SHP77 (cell line): ENCODE data around the gene ICAM1.
A peak's percentile ranks its signal among the peaks of the same experiment; 100 is the strongest.
"Not testable (repeated sequence)": the region's sequence is repeated elsewhere in the genome, so short reads cannot be mapped to it uniquely, and the experiment has no call there.

Experiments used
- DNase-seq, 2 experiments: peaks; one replicate each; lab custom pipeline; 2025; lab: John Stamatoyannopoulos, UW

The ICAM1 gene, protein sequence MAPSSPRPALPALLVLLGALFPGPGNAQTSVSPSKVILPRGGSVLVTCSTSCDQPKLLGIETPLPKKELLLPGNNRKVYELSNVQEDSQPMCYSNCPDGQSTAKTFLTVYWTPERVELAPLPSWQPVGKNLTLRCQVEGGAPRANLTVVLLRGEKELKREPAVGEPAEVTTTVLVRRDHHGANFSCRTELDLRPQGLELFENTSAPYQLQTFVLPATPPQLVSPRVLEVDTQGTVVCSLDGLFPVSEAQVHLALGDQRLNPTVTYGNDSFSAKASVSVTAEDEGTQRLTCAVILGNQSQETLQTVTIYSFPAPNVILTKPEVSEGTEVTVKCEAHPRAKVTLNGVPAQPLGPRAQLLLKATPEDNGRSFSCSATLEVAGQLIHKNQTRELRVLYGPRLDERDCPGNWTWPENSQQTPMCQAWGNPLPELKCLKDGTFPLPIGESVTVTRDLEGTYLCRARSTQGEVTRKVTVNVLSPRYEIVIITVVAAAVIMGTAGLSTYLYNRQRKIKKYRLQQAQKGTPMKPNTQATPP

DNA sequence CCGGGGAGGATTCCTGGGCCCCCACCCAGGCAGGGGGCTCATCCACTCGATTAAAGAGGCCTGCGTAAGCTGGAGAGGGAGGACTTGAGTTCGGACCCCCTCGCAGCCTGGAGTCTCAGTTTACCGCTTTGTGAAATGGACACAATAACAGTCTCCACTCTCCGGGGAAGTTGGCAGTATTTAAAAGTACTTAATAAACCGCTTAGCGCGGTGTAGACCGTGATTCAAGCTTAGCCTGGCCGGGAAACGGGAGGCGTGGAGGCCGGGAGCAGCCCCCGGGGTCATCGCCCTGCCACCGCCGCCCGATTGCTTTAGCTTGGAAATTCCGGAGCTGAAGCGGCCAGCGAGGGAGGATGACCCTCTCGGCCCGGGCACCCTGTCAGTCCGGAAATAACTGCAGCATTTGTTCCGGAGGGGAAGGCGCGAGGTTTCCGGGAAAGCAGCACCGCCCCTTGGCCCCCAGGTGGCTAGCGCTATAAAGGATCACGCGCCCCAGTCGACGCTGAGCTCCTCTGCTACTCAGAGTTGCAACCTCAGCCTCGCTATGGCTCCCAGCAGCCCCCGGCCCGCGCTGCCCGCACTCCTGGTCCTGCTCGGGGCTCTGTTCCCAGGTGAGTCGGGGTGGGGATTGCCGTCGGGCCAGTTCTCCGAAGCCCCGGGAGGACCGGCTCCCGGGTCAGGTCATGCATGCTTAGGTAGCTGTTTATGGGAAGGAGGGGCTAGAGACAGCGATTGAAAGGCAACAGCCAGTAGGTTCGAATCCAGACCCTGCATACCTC lies at the start of gene ICAM1:
Gene ICAM1 (plus strand): TSS at position 505 of the 779 bp plus-strand sequence. CDS start 40 bp downstream, at position 545.
- DNase-seq = peak; percentile 60 to 61

DNA sequence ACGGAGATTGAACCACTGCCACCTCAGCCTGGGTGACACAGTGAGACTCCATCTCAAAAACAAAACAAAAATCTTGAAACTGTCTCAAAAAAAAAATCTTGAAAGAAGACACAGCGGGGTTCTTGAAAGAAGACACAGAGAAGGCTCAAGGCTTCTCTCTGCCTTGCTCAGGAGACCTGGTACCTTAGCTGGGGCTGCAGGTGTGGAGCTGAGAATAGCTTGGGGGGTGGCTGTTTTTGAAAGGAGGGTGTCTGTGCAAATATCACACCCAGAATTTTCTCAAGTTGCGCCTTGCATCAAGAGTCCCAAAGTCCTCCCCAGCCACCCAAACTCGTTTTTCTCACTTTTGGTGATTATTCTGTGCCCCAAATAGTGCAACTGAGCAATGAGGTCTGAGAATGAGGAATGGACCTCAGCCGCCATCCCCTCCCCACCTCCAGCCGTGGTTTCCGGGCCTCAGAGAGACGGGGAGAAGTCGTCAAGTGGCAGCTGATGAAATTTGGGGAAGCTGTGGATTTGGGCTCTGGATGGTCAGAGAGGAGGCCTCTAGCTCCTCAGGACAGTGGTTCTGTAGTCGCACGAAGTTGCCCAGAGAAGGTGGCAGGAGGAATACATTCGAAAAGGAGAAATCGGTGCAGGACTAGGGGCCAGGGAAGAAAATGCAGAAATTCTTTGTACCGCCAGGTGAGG lies 48.6 kb upstream of the ICAM1 start:
- no peak for DNase-seq

DNA sequence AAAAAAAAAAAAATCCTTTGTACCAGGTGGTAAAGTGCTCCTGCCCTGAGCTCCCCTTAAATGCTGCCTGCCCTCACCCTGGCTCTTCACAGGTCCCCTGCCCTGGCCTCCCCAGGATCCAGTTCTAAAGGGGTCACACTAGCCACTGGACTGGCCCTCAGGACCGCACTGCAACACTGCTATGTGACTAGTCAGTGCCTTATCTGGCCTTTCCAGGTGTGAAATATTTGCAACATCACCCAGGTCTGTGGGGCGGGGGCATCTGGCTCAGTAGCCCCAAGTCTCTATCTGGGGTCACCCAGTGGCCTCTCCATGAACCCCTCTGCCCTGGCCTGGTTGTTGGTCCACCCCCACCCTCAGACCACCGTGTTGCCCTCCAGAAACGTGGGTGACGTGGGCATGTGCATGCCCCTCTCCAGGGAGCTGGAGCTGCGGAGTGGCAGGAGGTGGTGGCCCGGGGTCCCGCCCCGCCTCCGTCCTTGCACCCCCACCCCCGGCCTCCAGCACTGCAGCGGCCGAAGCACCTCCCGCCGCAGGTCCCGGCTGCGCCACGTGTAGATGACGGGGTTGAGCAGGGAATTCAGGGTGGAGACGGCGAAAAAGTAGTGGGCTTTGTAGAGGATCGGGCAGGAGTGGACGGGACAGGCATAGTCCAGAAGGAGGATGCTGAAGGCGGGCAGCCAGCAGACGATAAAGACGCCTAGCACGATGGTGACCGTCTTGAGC lies 47.3 kb upstream of the ICAM1 start:
- DNase-seq = no peak

DNA sequence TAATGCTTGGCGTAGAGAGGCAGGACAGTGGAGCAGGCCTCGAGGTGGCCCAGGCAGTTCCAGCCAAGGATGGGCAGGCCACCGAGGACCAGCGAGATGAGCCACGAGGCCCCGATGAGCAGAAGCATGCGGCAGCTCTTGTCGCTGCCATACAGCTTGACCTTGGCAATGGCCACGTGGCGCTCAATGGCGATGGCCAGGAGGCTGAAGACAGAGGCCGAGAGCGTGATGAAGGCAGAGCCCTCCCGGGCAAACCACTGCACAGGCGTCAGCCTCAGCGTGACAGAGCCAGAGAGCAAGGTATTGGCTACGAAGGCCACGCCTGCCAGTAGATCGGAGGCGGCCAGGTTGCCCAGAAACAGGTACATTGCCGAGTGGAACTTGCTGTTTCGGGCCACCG lies 46.6 kb upstream of the ICAM1 start:
- no peak for DNase-seq

DNA sequence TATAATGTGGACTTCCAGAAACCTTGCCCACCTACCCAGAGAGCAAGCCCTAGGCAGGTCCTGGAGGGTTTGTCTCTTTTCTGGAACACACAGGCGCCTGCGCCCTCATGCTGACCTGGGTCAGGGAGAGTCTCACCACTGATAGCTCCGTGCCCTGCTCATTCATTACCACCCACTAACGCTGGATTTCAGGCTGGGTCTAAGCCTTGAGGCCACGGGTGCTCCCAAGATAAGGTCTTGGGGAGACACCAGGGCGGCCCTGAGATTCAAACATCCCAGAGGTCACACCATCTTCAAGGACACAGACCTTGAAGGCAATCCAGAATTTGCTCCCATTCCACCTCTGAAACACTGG lies 44.9 kb upstream of the ICAM1 start:
- DNase-seq = no peak

DNA sequence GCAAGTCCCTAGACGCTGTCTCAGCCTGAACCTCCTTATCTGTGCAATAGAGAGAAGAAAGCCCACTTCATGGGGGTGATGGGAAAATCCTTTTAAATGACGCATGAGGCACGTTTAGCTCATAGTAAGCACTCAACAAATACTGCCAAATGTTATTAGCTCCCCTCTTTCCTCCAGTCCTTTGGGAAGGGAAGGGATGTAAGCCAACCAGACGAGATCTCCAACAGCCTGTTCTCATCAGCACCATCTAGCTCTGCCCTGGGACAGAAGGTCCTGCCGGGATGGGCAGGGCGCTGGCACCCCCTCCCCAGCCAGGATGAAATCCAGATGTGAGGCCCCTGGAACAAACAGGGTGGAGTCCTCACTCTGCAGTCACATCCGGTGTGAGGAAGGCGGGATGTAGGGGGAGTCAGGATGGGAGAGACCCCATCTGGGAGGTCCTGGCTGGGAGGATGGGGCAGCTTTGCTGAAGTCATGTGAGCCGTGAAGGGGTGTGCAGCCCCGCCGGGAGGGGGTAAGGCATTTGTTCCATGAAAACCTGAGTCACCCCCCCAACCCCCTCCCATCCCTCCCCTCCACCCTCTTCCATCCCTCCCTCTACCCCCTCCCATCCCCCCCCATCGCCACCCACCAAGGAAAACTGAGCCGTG lies 44.4 kb upstream of the ICAM1 start:
- DNase-seq = no peak

DNA sequence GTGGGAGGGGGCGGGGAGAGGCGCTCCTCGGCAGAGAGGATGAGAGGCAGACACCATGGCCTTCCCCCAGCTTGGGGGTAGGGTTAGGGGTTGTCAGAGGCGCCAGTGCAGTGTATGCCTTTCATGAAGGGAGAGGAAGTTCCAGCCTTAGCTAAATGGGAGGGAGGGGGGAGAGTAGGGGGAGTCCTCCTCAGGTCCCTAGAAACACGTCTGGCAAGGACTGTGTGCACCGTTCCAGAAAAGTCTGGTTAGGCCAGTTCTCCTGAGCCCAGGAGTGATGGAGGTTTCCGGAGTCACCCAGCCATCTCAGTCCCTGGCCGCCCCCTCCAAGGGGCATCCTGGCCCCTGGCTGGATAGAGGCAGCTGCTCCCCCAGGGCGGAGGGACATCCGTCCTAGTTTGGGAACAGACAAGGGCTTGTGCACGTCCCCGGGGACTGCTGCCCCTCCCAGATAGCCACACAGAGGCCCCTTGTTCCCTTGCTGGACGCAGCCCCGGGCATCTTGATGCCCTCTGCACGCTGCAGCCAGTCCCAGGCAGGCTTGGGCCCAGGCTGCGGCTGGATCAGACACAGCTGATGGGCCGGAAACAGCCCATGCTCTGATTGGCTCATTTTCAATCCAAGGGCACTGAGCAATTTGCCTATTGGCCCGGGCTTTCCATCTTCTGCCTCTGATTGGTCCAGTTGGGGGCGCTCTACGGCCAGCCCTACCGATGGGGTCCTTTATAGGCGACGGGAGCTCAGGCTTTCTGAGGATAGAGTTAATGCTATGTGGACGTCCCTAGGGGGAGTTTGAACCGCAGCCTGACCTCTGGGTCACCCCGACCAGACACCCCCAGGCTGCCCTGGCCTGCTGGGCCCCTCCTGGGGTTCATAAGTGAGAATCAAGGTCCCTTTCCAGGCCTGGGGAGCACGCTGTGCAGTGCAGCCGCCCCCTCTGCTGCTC lies 43.6 kb upstream of the ICAM1 start:
- DNase-seq = no peak

DNA sequence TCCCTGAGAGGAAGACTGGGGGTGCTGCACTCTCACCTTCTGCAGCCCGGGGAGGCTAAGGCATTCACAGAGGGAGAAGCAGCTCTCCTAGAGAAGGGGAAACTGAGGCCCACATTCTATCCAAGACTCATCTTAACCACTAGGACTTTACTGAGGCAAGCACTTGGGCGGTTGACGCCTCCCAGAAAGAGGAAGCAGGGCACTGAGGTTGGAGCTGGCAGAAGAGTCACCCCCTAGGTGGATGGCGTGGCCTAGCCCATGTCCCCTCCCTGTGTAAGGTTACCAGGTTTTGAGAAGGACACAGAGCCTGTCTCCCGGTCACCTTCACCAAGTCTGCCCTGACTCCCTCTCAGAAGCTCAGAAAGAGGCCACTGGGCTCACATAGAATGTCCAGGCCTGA lies 42.5 kb upstream of the ICAM1 start:
- no peak for DNase-seq

DNA sequence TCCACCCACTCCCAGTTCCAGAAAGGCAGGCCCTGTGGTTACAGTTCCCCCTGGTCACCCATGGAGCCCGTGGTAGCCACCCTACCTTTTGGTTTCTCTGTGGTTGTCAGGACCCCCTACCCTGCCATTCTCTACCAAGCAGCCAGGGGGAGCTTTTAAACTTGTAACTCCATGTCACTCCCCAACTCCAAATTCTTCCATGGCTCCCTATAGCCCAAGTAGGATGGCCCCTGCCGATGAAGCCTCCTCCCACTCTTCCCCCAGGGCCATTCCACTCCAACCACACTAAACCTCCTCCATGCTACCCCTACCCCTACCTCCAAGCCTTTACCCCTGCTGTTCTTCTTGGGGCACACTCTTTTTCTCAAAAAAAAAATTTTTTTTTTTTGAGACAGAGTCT lies 42.0 kb upstream of the ICAM1 start:
- peak; percentile 54 to 61 for DNase-seq

DNA sequence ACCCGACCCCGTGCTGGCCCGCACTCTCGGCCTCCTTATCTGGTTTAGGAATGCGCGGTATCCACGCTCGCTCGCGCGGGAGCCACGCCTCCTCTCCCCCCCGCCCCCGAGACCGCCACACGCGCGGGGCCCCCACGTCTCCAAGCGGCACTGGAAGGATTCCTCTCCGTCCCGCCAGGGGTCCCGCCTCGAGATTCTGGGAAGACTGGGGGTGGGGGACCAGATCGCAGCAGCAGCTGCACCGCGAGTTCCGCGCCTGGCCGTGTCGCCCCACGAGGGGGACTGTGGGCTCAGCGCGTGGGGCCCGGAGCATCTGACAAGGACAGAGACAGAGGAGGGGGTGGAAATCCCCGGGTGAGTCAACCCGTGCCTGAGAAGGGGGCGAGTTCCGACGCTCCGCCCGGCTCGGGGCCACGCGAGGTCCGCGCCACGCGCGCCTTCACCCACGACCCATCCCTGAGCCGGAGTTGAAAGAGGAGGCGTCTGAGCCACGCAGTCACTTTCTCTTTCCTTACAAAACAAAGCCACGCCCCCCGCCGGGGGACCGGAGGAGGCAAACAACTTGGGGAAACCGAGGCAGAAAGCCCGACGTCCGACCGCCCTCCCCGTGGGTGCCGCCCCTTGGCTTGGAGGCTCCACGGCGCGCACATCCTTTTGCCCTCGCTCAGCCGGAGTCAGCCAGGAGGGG lies 40.6 kb upstream of the ICAM1 start:
- no peak for DNase-seq

DNA sequence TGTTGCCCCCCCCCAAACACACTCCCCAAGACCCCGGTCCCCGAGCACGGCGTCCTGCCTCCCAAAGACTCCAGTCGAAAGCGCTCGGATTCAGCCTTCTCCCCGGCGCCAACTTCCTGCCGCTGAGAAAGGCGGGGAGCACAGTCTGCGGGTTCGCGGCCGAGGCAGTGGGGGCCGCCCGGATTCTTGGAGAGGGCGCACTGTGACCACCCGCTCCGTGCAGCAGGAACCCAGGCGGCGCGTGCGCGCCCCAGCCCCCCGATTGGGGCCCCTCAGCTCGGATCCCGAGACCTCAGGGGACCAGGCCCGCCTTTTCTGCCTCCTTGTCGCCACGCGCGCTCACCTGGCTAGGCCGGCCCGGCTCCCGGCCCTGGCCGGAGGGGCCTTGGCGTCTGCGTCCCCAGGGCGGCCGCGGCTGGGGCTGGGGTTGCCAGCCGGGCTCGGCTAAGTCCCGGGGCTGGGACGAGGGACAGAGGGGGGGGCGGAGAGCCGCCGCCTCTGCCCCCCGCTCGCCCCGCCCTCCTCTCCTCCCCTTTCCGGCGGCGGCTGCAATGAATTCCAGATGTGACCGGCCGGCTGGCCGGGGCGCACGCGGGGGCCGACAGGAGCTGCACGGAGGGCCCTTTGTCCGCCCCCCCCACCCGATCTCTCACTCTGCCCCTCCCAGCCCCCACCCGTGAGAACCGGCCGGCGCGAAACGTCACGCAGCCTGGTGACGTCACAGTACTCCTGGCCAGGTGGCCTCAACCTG lies 39.9 kb upstream of the ICAM1 start, which contains the start of gene S1PR2:
Gene S1PR2 (minus strand): TSS at position 471 of the 751 bp plus-strand sequence. CDS start 6,426 bp downstream, outside the sequence.
- peak in 1 of 2 experiments; percentile 60 for DNase-seq

DNA sequence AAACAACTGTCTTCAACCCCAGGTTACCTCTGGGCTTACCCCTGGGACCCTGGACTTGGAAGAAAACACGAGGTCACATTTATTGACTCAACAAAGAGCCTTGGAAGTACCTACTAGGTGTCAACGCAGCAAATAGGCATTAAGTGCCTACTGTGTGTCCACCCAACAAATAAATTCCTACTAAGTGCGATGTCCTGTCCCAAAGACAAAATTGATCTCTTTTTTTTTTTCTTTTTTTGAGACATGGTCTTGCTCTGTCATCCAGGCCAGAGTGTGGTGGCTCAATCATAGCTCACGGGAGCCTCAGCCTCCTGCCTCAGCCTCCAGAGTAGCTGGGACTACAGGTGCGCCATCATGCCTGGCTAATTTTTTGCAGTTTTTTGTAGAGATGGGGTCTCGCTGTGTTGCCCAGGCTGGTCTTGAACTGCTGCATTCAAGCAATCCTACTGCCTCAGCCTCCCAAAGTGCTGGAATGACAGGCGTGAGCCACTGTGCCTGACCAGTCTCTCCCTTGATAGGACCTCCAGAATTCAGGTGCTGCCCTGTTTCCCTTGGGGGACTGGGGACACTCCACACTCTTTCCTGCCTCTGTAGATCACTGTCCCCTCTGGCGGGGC lies 39.2 kb upstream of the ICAM1 start:
- DNase-seq = no peak

DNA sequence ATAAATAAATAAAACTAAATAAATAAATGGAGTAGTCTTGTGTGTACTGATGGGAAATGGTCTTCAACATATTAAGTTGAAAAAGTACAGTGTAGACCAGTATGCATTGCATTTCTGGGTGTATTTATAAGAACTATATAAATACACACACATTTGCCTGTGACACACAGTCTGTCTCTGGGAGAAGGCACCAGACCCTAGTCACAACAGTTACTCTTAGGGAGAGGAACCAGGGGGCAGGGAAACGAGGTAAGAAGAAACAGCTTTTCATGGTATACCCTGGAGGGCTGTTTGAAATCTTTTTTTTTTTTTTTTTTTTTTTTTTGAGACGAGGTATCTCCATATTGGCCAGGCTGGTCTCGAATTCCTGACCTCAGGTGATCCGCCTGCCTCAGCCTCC lies 37.0 kb upstream of the ICAM1 start:
- DNase-seq = no peak

DNA sequence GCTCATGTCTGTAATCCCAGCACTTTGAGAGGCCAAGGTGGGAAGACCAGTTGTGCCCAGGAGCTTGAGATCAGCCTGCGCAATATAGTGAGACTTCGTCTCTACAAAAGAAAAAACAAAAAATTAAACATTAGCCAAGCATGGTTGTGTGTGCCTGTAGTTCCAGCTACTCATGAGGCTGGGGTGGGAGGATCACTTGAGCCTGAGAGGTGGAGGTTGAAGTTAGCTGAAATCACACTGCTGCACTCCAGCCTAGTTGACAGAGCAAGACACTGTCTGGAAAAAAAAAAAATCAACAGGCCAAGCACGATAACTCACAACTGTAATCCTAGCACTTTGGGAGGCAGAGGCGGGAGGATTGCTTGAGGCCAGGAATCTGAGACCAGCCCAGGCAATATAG lies 35.9 kb upstream of the ICAM1 start:
- DNase-seq = no peak

DNA sequence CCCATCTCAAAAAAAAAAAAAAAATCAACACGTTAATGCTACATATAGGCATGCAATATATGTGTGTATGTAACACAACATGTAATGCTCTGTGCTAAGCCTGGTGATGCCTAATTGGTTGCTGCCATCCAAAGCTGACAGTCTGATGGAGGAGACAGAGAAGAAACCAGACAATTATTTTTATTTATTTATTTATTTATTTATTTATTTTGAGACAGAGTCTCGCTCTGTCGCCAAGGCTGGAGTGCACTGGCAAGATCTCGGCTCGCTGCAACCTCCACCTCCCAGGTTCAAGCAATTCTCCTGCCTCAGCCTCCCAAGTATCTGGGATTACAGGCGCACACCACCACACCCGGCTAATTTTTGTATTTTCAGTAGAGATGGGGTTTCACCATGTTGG lies 35.5 kb upstream of the ICAM1 start:
- DNase-seq = not testable (repeated sequence)

DNA sequence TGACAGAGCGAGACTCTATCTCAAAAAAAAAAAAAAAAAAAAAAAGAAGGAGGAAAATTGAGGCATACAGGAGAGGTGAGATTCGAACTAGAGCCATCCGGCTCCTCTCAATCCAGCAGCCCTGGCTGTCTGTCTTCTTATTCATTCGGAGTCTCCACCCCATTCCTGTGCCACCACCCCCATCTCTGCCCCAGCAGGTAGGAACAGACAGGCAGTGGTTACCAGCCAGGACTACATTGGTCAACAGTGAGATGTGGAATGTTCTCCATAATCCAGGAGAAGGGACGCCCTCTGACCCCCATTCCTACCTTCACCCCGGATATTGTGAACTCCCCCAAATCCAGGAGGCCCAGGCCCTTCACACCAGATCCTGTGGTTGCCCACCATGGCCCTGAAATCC lies 33.2 kb upstream of the ICAM1 start:
- DNase-seq = peak; percentile 41 to 71

DNA sequence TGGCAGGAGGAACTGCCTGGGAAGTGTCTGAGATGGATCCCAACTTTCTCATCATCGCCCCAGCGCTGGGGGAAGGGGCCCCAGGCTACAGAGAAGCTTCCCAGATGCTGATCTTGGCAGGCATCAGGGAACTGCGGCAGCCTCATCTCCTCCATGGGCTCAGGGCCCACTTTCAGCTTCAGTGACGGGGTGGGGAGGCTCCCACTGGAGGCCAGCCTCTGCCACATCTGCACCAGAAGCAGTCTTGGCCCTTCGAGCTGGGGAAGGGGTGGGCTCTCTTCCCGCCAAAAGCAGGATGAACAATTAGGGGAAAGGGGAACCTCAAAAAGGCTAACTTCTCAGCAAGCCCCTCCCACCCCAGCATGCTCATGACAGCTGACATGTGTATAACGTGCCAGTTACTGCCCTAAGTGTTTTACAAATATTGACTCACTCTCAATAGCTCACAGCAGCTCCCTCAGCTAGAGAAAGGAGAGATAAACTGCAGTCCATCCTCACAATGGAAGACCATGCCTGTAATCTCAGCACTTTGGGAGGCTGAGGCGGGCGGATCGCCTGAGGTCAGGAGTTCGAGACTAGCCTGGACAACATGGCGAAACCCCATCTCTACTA lies 32.6 kb upstream of the ICAM1 start:
- peak; percentile 89 to 96 for DNase-seq
